ENCODE measurements around the gene WDR13.
"Not testable (repeated sequence)": the region's sequence is repeated elsewhere in the genome, so short reads cannot be mapped to it uniquely, and the experiment has no call there.

The WDR13 gene
- total RNA-seq = 23.5 to 41.2 (median 36.1) reads per million in 3 experiments

- peak; percentile 91 for DNase-seq
Measured at GRCh38 chrX:48597353-48598264, at the start of gene WDR13. TSS of gene WDR13 (plus strand) at chrX:48597492. CDS start at chrX:48597997, 505 bp downstream.

GRCh38 chrX:48548871-48549270 is 48.4 kb upstream of the WDR13 start:
- DNase-seq = no peak

DNA sequence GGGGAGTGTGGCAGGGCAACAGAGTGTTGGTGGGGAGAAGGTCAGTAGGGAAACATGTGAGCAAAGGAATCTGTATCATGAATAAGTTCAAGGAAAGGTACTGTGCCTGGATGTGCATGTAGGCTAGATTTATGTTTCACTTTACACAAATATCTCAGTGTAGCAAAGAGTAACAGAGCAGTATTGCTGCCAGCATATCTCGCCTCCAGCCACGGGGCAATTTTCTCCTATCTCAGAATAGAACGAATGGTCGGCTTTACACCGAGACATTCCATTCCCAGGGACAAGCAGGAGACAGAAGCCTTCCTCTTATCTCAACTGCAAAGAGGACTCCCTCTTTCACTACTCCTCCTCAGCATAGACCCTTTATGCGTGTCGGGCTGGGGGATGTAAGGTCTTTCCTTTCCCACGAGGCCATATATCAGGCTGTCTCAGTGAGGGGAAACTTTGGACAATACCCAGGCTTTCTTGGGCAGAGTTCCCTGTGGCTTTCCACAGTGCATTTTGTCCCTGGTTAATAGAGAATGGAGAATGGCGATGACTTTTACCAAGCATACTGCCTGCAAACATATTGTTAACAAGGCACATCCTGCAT is 41.5 kb upstream of the WDR13 start:
- DNase-seq = not testable (repeated sequence)

DNA sequence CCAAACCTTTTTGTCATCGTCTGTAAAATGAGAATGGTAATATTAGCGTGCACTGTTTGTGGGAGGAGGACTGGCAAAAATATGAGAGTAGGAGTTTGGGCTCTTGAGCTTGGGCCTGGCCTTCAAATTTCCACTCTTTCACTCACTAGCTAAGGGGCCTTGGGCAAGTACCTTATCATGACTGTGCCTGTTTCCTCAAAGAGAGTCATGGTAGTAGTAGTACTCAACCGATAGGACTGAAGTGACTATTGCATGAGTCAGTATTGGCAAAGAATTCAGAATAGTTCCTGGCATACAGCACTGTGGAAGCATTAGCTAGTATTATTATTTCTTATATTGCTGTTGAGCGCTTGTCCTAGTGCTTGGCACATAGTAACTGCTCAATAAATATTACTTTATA is 39.0 kb upstream of the WDR13 start:
- DNase-seq = no peak

DNA sequence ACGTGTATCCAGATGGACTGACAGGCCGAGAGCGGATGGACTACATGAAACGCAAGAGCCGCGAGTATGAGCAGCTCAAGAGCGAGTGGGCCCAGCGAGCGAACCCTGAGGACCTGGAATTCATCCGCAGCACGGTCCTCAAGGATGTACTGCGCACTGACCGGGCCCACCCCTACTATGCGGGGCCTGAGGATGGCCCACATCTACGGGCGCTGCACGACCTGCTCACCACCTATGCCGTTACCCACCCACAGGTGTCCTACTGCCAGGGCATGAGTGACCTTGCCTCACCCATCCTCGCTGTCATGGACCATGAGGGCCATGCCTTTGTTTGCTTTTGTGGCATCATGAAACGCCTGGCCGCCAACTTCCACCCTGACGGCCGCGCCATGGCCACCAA is 37.7 kb upstream of the WDR13 start:
- no peak for DNase-seq

- no peak for DNase-seq
Measured at GRCh38 chrX:48560056-48560455, 37.2 kb upstream of the WDR13 start.

- DNase-seq = no peak
Measured at GRCh38 chrX:48560681-48561080, 36.6 kb upstream of the WDR13 start.

DNA sequence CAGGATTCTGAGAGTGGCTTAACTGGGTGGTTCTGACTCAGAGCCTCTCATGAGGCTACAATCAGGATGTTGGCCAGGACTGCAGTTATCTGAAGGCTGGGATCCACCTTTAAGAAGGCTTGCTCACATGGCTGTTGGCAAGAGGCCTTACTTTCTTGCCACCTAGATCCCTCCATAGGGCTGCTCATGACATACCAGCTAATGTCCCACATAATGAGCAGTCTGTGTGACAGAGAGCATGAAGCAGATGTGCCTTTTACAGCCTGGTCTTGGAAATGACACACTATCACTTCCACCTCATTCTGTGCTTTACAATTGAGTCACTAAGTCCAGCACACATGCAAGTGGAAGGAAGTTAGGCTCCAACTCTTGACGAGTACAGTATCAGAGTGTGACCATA is 27.3 kb upstream of the WDR13 start:
- no peak for DNase-seq

DNA sequence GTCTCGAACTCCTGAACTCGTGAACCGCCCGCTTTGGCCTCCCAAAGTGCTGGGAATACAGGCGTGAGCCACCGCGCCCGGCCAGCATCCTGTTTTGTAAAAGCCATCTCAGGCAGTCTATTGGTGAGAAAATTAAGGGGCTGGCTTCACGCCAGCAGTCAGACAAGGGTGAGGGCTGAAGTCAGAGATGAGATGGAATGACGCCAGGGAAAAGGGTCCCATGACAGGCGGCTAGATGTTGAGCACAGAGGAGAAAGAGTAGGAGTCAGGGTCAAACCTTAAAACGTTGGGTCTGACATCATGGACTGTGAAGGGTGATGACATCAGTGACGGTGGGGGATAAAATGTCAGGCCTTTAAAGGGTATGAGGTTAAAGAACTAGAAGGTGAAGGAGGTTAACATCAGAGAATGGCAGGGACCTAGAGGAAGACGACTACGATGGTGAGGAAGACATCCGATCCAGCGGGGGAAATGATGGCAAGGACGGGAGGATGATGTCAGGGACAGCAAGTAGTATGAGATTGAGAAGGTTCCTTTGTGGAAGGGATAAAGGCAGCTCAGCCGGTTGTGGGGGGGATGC is 23.5 kb upstream of the WDR13 start:
- DNase-seq = no peak

- DNase-seq = peak; percentile 94
Measured at GRCh38 chrX:48574270-48575266, 22.7 kb upstream of the WDR13 start, which contains the start of gene RBM3. TSS of gene RBM3 (plus strand) at chrX:48574484. CDS start at chrX:48575181, 697 bp downstream.

DNA sequence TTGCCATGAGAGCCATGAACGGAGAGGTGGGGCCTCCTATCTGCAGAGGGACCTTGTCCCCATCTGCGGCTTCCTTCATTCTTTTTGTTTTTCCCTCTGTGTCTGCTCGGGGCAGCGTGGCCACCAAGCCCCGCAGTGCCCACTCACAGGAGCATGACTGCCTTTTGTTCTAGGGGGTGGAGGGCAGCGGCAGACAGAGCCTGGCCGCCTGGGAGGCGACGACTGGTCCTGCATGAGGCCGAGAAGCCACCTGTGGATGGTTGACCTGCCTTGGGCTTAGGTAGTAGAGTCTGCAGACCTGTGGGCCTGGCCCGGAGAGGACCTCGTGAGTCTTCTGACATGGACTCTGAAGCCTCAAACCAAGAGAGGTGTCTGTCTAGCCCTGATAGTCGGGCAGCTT is 21.6 kb upstream of the WDR13 start:
- no peak for DNase-seq

DNA sequence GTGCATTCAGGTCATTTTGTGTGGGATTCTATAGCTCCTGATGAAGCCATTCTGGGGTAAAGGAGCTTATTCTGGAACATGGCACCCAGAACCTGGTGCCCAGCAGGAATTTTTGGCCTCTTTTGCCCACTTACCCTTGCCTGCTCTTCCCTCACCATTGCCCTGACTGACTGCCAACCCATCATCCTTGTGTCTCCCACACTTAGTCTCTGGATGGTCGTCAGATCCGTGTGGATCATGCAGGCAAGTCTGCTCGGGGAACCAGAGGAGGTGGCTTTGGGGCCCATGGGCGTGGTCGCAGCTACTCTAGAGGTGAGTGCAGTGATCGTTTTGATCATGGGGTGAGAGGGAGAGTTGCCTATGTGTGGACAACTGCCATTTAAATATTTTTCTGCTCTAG is 21.2 kb upstream of the WDR13 start:
- no peak for DNase-seq

GRCh38 chrX:48578661-48579128 is 18.6 kb upstream of the WDR13 start:
- no peak for DNase-seq

DNA sequence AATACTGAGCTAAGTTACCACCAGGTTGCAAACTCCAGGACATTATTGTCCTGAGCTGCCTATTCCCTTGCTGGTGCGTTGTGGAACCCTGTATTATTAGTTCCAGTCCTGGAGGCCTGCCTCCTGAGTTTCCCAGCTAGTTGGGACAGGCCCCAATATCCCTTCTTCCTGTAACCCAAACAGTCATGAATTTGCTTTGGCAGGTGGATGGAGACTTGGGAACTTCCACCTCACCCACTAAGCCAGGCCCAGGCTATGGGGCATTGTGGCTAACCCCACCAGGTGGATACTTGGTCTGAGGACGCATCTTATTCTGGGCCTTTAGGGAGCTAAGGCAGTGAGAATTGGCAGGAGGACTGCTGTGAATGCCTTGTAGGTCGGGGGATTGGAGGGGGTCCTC is 18.0 kb upstream of the WDR13 start:
- DNase-seq = no peak

DNA sequence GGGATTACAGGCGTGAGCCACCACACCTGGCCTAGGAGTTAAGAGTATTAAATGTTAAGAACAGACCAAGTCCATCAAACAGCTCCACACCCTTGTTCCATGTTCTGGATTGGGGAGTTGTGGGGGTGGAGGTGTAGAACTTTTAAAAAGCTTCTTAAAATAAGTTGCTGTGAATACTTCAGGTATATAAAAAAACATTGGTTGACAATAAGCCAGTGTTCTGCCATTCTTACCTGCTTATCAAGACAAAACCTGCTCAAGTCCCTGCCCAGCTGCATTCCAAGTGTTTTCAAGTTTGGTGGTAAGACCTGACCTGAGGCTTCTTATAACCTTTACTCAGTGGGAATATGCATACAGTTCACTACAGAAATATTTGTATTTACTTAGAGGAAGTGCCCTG is 16.6 kb upstream of the WDR13 start:
- no peak for DNase-seq

GRCh38 chrX:48584698-48585097 is 12.6 kb upstream of the WDR13 start:
- no peak for DNase-seq

DNA sequence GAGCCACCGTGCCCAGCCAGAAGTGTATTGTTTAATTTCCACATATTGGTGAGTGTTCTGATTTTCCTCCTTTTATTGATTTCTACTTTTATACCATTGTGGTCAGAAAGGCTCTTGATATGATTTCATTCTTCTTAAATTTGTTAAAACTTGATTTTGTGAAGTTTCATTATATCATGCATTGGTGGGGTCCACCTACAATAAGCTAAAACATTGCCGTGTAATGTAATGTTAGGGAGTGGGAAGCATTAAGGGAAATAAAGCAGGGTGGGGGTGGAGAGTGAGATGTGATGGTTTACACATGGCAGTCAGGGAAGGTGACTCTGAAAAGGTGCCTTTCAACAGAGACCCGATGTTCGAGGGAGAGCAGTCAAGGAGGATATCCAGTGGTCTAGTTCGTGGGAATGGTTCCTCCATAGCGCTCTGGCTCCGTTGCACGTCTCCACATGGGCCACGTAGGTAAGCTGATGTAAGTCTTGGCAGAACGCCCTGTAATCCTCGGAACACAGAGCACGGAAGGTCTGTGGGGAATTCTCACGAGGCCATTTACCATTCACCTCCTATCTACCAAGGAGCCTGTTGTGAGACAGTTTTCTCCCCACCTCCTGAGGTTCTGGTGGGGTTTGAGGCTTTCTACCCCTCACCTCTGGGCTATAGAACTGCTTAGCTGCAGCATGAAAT is 7.7 kb upstream of the WDR13 start:
- no peak for DNase-seq

DNA sequence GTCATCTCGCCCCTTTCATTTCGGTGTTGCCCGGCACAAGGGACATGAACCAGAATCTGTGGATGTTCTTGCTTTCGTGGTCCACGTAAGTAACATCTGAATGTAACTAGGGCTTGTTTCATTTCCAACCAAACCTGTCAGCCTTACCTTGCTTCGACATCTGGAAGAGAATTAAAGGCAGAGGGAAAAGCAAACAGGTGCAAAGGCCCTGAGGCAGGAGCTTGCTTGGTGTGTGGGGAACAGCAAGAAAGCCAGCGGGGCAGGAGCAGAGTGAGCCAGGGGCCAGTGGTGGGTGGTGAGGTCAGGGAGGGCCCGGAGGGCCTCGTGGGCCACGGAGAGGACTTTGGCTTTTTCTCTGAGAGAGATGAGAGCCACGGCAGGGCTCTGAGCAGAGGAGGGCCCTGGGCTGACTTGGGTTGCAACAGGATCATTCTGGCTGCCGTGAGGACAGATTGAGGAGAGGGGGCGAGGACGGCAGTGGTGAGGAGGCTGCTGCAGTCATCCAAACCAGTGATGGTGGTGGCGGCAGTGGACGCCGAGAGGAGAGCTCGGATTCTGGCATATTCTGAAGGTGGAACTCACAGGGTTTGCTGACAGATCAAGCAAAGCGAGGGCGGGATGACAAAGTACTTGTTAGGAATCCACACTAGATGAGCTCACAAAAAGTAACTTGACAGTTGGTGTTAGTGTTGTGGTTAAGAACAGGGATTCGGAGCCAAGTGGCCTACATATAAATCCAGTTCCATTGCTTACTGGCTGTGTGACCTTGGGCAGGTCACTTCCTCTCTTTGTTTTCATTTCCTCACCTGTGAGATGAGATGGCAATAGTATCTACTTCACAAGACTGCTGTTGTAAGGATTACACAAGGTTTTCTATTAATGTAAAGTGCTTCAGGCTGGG is 6.8 kb upstream of the WDR13 start:
- no peak for DNase-seq

DNA sequence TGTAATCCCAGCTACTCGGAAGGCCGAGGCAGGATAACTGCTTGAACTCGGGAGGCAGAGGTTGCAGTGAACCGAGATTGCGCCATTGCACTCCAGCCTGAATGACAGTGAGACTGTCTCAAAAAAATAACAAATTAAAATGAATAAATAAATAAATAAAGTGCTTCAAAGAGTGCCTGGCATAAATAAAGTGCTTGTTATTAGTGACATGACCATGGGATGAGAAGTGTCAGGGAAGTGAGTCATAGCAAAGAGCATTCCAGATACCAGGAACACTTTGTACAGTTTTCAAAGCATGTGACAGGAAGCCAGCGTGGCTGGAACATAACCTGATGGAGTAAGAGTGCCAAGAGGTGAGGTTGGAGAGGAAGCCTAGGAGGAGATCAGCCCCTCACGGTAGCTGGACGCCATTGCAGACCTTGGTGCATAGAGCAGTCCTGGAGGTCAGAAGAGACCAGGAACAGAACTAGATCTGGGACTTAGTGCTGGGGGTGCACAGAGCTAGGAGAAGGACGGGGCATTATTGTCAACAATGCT is 6.0 kb upstream of the WDR13 start:
- no peak for DNase-seq

GRCh38 chrX:48592971-48593370 is 4.3 kb upstream of the WDR13 start:
- no peak for DNase-seq

Data from central memory CD4-positive, alpha-beta T cell (primary cell).